Urothelium cell line (cell line): Measurements from ENCODE around the gene MORF4L1.

Experiments used
- DNase-seq: peaks from one replicate; pipeline ENCODE4 v3.0.0; 2011; ENCODE audit warnings: low spot score, mixed read lengths
- FAIRE-seq: peaks from 2 replicates; lab custom pipeline; 2011; peaks lifted over from hg19 to GRCh38; lab: Jason Lieb, UNC

The MORF4L1 gene

DNA sequence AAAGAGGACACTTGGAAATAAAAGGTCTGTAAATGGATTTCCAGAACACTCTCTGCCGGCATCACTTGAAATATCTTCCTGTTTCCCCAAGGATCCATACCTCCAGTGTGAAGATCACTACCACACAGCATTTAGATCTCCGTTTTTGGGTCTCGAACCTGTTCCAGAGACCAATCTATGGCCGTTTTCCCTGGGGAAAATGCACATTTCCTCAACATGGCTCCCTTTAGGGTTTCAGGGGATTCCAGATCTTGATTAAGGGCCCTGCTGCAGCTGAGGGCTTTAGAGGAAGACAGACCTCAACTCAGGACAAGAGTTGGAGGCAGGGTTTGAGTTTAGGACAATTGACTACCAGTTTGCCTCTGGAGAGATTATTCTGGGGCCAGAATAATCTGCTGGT is 70.1 kb downstream of the MORF4L1 start:
- no peak for FAIRE-seq
- no peak for DNase-seq

DNA sequence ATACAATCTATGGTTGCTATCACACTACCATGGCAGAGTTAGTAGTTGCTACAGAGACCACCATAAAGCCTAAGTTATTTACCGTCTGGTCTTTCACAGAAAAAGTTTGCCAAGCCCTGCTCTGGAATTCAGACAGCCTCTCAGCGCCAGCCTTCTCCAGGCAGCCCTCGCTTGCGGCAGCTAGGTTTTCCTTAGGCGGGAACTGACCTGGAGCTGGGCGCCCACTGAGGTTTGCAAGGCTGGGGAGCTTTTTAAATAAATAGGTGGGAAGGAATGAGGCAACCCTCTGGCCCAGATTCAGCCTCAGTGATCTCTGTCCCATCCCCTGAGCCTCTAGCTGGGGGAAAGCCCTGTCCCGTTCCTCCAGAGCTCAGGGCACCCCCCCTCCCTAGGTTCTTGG is 71.0 kb downstream of the MORF4L1 start:
- no peak for FAIRE-seq
- DNase-seq, result no peak

DNA sequence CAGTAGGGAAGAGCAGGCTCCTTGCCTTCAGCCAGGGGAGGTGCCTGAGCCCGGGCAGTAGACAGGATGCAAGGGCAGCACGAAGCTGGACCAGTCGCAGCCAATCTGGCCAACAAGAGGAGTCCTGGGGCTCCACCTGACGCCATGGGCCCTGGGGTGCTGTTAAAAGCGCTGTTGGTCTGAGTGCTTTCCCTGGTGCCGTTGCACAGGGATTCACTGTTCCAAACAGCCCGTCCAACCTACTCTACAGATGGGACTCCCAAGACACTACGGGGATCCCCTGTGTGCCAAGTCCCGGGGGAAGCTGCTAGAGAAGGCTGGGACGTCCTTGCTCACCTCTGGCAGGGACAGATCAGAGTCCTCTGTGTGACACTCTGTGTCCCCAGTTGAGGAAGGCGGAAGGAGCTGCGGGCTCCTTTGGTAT is 71.5 kb downstream of the MORF4L1 start:
- no peak for DNase-seq
- FAIRE-seq, result no peak

DNA sequence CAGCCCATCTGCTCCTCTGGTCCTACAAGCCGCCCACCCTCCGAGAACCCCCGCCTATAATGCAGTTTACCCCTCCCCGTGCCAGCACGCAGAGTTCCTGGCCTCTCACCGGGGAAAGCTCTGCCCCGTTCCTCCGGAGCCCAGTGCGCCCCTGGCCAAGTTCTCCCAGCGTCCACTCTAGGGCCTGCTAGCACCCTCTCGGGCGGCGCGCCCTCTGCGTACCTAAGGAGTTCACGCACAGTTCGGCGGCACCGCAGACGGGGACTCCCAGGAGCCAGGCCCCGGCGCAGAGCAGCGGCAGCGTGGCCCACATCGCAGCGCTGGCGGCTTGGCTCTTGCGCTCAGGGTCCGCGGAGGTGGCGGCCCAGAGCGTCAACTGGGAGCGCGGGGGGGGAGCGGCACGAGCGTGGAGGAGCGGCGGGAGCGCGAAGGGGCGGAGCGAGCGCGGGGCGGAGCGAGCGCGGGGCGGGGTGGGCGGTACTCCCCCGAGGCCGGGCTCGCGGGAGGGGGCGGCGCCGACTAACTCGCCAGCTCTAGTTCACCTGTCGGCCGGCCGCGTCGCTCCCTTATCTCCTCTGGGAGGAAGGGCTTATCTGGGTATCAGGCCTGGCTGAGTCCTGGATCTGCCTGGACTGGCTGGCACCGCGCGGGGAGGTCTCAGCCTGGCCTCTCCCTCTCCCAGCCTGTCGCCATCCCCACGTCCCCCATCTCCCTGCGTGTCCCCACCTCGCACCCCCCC is 72.1 kb downstream of the MORF4L1 start, which contains the start of gene CTSH:
CTSH (minus strand) TSS at position 378 of the 739 bp plus-strand sequence; CDS start at position 313, 65 bp downstream.
- DNase-seq, result peak; percentile 86

DNA sequence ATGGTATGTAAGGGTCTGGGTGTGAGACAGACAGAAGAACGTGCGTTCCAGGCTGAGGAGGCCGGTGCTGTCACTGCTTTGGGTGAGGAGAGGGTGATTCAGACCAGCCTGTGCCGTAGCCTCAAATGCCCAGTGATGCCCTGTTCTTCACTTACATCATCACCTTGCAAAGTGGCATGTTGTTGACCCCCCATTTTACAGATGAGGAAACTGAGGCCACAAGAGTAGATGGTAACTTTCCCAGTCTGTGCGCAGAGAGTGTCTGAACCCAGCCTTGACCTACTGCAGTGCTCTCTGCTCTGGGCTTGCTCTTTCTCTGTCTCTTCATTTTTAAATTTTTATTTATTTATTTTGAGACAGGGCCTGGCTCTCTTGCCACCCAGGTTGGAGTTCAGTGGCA is 73.8 kb downstream of the MORF4L1 start:
- FAIRE-seq, result no peak

More for the DNA sequence above, 72.1 kb downstream of the MORF4L1 start, which contains the start of gene CTSH:
- no peak for FAIRE-seq

DNA sequence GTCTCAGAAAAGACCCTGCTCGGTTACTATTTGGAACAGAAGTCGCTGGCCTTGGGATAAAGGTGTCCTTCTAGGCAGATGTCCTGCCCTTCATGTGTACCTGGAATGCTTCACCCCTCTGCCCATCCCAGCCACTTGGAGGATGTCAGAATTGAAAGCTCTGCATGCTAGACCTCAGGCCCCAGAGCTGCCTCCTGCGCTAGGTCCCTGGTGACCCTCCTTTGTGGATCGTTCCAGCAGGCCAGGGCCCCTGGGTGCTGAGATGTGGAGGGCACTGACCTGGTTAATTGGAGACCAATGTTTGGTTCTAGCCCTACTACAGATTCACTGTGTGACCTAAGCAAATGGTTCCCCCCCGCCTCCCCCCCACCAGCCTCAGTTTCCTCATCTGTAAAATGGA is 74.8 kb downstream of the MORF4L1 start:
- DNase-seq, result no peak

More for the DNA sequence above, 73.8 kb downstream of the MORF4L1 start:
- no peak for DNase-seq

More for the DNA sequence above, 74.8 kb downstream of the MORF4L1 start:
- no peak for FAIRE-seq
